ENCODE measurements around the gene ADK.

DNA sequence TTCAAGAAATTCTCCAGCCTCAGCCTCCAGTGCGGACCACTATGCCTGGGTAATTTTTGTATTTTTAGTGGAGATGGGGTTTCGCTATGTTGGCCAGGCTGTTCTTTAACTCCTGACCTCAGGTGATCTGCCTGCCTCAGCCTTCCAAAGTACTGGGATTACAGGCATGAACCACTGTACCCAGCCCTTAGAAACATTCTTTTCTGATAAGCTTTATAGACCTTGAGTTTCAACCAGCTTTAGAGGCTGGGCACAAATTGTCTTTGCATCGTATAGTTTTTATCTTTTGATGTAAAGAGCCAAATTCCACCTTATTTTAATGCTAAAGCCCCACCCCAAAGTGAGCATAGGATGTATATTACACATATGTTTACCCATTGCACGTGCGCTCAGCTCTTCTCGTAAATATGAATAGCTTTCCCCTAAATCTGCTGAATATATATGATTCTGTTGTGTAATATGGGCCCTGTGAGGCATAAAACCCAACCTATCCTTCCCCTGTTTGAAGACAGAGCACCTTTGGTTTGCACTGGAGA, 124.8 kb downstream of the ADK start:
- TF ChIP-seq, protein P1, sequence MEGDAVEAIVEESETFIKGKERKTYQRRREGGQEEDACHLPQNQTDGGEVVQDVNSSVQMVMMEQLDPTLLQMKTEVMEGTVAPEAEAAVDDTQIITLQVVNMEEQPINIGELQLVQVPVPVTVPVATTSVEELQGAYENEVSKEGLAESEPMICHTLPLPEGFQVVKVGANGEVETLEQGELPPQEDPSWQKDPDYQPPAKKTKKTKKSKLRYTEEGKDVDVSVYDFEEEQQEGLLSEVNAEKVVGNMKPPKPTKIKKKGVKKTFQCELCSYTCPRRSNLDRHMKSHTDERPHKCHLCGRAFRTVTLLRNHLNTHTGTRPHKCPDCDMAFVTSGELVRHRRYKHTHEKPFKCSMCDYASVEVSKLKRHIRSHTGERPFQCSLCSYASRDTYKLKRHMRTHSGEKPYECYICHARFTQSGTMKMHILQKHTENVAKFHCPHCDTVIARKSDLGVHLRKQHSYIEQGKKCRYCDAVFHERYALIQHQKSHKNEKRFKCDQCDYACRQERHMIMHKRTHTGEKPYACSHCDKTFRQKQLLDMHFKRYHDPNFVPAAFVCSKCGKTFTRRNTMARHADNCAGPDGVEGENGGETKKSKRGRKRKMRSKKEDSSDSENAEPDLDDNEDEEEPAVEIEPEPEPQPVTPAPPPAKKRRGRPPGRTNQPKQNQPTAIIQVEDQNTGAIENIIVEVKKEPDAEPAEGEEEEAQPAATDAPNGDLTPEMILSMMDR (IDR thresholded peaks at IDR 0.05) = no peak
- no peak for TF ChIP-seq POLR2A (IDR thresholded peaks at IDR 0.05)

Measured in heart left ventricle (tissue), 13 donors.